ENCODE data around the gene SAMD13.

The SAMD13 gene

DNA sequence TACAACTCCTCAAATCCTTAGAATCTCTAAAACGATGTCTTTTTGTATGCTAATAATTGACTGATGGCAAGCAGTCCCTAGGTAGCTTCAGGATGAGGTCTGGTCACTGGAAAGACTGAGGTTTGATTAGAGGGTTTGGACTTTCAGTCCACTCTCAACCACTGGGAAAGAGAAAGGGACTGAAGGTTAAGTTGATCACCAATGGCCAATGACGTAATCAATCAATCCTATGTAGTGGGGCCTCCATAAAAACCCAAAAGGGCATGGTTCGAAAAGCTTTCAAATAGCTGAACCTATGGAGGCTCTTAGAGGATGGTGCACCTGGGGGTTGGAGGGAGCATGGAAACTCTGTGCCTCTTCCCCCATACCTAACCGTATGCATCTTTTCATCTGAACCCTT is 57.2 kb downstream of the SAMD13 start:
- H3K4me3 ChIP-seq (ENCODE audit: low read depth, low read length) = no peak overlapping the region
- no peaks in the 10 kb centered on the region for H3K9me3 ChIP-seq
- no peak for DNase-seq
- H3K4me1 ChIP-seq = peaks cover 7% of the 10 kb centered on the region
- TF ChIP-seq CTCF (IDR thresholded peaks at IDR 0.05; ENCODE audit: low read depth, low read length) = no peak
- no peaks in the 10 kb centered on the region for H3K27me3 ChIP-seq
- H3K36me3 ChIP-seq = no peaks in the 10 kb centered on the region

GRCh38 chr1:84360316-84360715 is 58.8 kb downstream of the SAMD13 start:
- no peak for DNase-seq
- Histone ChIP-seq H3K9me3 (no peaks in the 10 kb centered on the region), H3K36me3 (no peaks in the 10 kb centered on the region), H3K4me1 (no peaks in the 10 kb centered on the region), H3K27me3 (no peaks in the 10 kb centered on the region), H3K4me3 (ENCODE audit: low read depth, low read length) (no peak overlapping the region)
- no peak for TF ChIP-seq CTCF (IDR thresholded peaks at IDR 0.05; ENCODE audit: low read depth, low read length)

DNA sequence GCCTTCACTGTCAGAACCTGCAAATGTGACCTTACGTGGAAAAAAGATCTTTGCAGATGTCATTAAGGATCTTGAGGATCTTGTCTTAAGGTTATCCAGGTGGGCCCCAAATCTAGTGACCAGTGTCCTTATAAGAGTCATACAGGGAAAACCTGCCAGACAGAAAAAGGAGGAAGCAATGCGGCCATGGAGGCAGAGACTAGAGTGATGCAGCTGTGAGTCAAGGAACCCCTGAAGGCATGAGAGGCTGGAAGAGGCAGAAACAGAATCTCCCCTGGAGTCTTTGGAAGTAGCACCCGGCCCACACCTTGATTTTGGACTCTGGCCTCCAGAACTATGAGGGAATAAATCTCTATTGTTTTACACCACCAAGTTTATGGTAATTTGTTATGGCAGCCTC is 60.3 kb downstream of the SAMD13 start:
- DNase-seq = no peak
- no peak for TF ChIP-seq CTCF (IDR thresholded peaks at IDR 0.05; ENCODE audit: low read depth, low read length)
- H3K4me3 ChIP-seq (ENCODE audit: low read depth, low read length) = no peak overlapping the region
- no peaks in the 10 kb centered on the region for H3K36me3 ChIP-seq
- no peaks in the 10 kb centered on the region for H3K4me1 ChIP-seq
- H3K27me3 ChIP-seq = no peaks in the 10 kb centered on the region
- H3K9me3 ChIP-seq = no peaks in the 10 kb centered on the region

DNA sequence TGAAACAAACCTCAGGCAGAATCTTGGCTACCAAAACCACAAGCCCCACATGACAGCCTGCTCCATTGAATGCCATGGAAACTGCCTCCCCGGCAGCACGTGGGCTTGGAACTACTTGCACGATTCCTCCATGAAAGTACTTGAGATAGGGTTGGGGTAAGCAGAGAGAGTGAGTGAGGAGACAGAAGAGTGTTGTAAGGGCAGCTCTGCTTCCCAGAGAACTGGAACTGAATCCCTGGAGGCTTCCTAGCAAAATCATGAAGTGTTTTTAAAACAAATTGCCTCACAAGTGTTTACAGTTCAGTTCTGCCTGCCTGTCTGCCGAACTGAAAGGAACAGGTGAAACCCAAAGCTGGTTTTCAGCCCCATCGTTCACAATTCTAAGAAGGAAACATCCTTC is 61.5 kb downstream of the SAMD13 start:
- no peak for TF ChIP-seq CTCF (IDR thresholded peaks at IDR 0.05; ENCODE audit: low read depth, low read length)
- no peak overlapping the region for H3K4me3 ChIP-seq (ENCODE audit: low read depth, low read length)
- H3K36me3 ChIP-seq = no peaks in the 10 kb centered on the region
- no peaks in the 10 kb centered on the region for H3K9me3 ChIP-seq
- H3K4me1 ChIP-seq = no peaks in the 10 kb centered on the region
- no peak for DNase-seq
- H3K27me3 ChIP-seq = no peaks in the 10 kb centered on the region

GRCh38 chr1:84363622-84364021 is 62.1 kb downstream of the SAMD13 start:
- TF ChIP-seq CTCF (IDR thresholded peaks at IDR 0.05; ENCODE audit: low read depth, low read length) = no peak
- Histone ChIP-seq H3K9me3 (no peaks in the 10 kb centered on the region), H3K4me3 (ENCODE audit: low read depth, low read length) (no peak overlapping the region), H3K36me3 (no peaks in the 10 kb centered on the region), H3K4me1 (no peaks in the 10 kb centered on the region), H3K27me3 (no peaks in the 10 kb centered on the region)
- no peak for DNase-seq

DNA sequence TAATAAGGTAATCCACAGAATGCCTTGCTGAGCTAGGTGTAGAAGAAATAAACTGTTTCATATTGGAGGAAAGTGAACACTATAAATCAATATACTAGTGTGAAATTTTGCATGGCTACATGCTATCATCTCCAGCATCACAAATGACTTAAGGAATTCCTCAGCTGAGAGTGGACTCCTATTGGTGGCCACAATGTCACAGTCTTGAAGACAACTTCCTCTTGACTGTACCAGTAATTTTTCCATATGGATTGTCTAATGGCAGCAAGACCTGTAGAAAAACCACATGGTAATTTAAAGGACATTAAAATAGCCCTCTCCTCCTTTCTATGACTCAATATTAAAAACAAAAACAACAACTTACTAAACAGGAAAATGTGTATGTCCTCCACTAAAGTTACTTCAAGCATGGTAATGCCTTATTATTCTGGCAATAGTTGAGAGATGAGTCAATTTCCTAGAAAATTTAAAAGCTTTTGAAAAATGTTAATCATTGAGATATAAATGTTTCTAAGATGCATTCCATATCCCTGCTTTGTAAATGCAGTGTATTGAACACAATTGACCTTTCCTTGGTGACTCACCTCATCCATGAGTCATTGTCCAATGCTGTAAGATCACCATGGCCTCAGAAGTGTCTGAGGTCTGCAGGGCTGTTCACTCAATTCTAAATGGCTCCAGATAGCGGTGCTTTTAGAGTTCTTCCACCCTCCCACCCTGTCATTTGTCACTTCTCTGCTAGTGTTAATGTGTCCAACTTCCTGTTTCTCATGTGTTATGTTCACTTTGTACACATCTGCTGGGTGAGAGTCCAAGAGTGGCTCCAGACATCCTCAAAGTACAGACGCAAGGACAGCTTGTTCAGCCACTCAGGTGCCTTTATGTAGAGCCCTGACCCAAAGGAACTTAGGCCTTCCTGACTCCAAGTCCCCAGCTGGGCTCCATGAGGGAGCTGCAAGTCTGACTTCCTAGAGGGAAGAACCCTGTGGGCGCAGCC is 64.0 kb downstream of the SAMD13 start:
- Histone ChIP-seq H3K4me3 (ENCODE audit: low read depth, low read length) (no peak overlapping the region), H3K9me3 (no peaks in the 10 kb centered on the region), H3K36me3 (no peaks in the 10 kb centered on the region), H3K4me1 (no peaks in the 10 kb centered on the region), H3K27me3 (no peaks in the 10 kb centered on the region)
- TF ChIP-seq CTCF (IDR thresholded peaks at IDR 0.05; ENCODE audit: low read depth, low read length) = no peak
- no peak for DNase-seq
